ENCODE data around the gene FSHB.
"Not testable (repeated sequence)": the region's sequence is repeated elsewhere in the genome, so short reads cannot be mapped to it uniquely, and the experiment has no call there.

FSHB gene

GRCh38 chr11:30230714-30231113 is at the start of gene FSHB:
FSHB (plus strand) TSS chr11:30231014; CDS start chr11:30231903, 889 bp downstream.
- no peak for DNase-seq

GRCh38 chr11:30186748-30187147 is 44.1 kb upstream of the FSHB start:
- no peak for DNase-seq

DNA sequence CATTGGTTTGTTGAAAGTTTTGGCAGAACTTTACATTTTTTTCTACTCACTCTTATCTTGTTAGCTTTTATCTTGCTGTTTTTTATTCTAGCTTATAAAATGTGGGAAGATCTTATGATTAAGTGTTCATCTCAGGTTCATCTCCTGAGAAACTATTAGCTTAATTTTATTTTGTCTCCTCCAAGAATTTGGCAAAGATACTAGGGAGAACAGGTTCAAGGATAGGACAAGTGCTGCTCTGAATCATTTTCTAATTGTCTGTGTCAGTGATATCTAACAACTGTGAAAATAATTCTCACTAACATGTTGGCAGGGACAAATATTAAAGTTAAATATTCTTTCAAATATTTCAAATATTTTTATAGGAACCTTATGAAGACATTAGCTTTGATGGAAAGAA is 38.2 kb upstream of the FSHB start:
- no peak for DNase-seq

- DNase-seq, result no peak
Observed at GRCh38 chr11:30196400-30197206, 34.2 kb upstream of the FSHB start.

- no peak for DNase-seq
Observed at GRCh38 chr11:30197869-30198268, 32.9 kb upstream of the FSHB start.

- DNase-seq, result not testable (repeated sequence)
Observed at GRCh38 chr11:30202989-30203388, 27.8 kb upstream of the FSHB start.

DNA sequence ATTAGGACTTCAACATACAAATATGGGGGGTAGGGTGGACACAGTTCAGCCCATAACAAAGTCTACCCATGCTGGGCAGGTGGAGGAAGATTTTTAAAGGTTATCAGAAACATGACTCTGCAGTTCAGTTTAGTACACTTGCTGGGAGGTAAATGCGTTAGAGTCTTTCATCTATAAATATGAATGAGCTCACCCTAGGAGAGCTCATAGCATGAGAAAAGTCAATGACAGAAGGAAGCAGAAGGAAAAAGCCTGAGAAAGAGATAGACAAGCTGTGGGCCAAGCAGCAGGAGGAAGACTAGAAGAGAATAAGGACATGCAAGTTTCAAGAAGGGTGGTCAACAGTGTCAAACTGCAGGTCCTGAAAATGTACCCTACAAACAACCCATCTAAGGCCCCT is 27.0 kb upstream of the FSHB start:
- no peak for DNase-seq

DNA sequence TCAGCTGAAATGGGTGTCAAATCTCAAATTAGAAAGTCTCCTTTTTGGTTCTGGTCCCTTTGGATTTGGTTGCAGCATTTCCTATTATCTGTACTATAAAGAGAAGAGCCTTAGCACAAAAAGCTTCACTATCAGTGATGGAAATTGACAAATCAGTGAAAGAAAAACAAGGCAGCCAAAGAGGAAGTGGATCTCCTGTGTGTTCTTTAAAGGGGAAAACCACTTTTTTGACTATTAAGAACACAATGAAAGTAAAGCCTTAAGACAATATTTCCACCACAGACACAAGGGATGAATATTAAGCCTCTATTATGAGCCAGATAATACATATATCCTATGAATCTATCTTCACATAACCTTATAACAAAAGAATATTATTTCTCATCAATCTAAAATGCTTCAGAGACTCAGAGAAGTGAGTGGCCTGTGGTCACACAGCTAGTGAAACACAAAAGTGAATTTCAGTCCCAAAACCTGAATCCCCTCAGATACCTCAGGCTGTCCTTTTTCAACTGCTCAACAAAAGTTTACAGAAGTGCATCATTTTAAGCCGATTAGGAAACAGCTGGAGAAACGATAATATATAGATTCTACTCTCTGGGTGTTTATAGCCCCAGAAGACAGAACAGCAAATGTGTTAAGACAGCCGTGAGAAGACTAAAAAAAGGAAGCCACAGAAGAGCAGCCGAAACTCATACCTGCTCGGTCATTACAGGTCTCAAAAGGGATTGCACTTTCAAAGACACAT is 24.4 kb upstream of the FSHB start:
- DNase-seq, result no peak

DNA sequence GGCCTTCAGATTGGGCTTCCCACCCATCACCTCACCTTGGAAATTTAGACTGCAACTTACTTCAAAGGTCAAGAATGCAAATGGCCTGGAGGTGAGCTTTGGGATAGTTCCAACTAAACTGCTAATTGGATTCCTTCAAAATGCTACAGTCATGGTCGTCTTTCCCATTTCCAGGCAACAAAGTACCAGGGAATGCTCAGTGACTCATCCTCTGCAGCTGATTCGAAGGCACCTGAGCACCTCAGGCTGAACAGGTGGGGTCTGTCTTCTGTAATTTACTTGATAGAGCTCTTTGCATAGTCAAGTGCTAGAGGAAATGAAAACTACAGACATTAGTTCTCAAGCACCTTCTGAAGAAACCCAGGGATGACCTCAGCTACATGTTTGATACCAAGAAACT is 20.5 kb upstream of the FSHB start:
- DNase-seq, result no peak

GRCh38 chr11:30216534-30216933 is 14.3 kb upstream of the FSHB start:
- DNase-seq, result no peak

DNA sequence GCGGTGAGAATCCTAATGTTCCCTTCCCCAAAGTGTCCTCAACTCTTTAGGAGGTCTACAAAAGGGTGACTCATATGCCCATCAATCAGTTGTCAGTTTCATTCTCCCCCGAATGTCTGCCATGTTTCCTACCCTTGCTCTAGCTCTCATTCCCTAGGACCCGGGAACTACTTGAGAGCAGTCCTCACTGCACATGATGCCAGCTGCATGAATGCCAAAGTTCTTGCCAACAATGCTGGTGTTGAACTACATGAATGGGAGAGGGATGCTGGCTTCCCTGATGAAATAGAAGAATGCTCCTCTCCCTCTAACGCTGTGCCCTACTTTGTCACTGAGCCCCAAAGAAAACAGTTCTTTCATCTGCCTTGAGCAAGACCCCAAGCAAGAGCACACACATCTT is 12.5 kb upstream of the FSHB start:
- no peak for DNase-seq

- DNase-seq, result no peak
Observed at GRCh38 chr11:30225642-30226041, 5.2 kb upstream of the FSHB start.

DNA sequence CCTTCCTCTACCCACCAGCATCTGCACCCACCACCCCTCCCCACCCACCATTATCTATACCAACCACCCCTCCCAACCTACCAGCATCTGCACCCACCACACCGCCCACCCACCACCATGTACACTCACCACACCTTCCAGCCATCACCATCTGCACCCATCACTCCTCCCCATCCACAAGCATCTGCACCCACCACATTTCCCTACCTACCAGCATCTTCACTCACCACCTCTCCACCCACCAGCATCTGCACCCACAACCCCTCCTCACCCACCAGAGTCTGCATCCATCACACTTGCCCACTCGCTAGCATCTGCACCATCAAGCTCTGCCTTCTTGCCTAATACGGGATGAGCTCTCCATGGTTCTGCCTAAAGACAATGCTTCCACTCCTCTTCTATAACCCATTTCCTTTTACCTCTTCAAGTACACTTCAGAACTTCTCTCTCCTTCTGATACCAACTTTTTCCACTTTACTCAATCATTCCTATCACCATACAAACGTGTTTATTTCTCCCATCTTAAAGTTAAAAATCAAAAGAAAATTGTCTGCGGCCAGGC is 2.4 kb upstream of the FSHB start:
- DNase-seq, result no peak

GRCh38 chr11:30239025-30239424 is 8.2 kb downstream of the FSHB start:
- no peak for DNase-seq

DNA sequence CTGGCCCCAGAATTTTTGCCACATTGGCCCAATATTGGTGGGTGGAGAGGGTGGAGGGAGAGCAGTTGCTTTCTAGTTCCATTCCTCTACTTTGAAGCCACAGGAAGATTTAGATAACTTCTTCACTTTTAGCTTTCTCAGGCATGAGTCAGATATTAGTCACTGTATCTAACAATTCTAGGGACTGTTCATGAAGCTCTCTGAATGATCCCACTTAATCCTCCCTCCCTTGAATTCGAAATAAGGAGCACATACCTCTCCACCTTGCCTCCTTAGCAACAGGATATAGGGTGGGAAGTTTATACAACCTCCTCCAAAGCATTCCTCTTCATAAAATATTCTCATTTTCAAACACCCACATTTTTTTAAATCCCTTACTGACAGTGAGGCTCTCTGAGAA is 13.5 kb downstream of the FSHB start:
- DNase-seq, result no peak

- DNase-seq, result no peak
Observed at GRCh38 chr11:30245621-30246020, 14.8 kb downstream of the FSHB start.

- DNase-seq, result no peak
Observed at GRCh38 chr11:30254307-30255298, 23.8 kb downstream of the FSHB start.

GRCh38 chr11:30255637-30256036 is 24.8 kb downstream of the FSHB start:
- no peak for DNase-seq

DNA sequence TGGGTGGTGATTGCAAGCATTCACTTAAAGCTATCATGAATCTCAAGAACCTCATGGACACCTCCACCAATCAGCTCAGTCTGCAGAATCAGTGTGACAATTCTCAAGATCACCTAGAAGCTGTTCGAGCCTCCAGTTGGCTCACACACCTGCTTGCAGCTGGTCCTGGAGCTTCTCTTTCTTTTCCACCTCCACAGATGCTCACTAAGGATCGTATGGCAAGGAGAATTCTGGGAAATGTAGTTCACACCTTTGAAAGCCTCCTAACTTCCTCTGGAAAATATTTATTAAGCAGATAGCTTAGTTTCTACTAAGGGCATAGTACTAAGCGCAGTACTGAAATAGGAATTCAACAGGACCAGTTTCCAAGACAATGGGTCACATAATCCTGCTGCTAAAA is 26.2 kb downstream of the FSHB start:
- DNase-seq, result no peak

DNA sequence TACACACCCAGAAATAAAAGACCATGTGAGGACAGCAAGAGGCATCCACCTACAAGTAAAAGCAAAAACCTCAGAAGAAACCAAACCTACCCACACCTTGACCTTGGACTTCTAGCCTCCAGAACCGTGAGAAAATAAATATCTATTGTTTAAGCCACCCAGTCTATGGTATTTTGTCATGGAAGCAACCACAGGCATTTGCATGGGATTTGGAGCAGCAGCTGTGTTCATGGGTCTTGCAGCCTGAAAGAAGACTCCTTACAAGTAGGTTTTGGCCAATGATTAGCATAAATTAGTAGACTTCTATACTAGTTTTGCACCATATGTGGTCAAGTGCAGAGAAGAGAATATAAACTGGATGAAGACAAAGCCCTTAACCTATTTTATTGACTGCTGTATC is 27.9 kb downstream of the FSHB start:
- no peak for DNase-seq

- no peak for DNase-seq
Observed at GRCh38 chr11:30260813-30261212, 30.0 kb downstream of the FSHB start.

GRCh38 chr11:30261821-30262220 is 31.0 kb downstream of the FSHB start:
- DNase-seq, result no peak

- not testable (repeated sequence) for DNase-seq
Observed at GRCh38 chr11:30268638-30269037, 37.8 kb downstream of the FSHB start.
